ENCODE measurements around the gene NFAT5.
A peak's percentile ranks its signal among the peaks of the same experiment; 100 is the strongest.
"Not testable (repeated sequence)": the region's sequence is repeated elsewhere in the genome, so short reads cannot be mapped to it uniquely, and the experiment has no call there.

NFAT5 gene

DNA sequence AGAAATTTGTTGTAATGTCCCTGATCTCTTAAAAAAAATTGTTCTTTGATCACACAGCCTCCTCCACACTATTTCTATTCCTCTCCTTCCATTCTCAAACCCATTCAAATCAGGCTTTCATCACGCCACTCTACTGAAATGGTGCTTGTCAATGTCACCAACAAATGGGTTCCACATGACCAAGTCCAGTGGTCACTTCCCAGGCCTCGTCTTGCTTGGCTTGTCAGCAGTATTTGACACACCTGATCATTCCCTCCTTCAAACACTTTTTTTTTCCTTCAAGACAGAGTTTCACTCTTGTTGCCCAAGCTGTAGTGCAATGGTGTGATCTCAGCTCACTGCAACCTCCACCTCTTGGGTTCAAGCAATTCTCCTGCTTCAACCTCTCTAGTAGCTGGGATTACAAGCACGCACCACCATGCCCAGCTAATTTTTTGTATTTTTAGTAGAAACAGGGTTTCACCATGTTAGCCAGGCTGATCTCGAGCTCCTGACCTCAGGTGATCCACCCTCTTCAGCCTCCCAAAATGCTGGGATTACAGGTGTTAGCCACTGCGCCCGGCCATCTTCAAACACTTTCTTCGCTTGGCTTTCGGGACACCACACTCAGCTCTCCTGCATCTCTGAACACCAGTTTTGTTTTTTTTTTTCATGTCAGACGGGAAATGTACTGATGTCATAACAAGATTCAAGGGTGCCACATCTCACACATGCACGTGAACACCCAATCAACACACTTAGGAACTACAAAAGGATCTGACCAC lies 142.3 kb downstream of the NFAT5 start:
- no peak for DNase-seq (ENCODE audit: low spot score)

DNA sequence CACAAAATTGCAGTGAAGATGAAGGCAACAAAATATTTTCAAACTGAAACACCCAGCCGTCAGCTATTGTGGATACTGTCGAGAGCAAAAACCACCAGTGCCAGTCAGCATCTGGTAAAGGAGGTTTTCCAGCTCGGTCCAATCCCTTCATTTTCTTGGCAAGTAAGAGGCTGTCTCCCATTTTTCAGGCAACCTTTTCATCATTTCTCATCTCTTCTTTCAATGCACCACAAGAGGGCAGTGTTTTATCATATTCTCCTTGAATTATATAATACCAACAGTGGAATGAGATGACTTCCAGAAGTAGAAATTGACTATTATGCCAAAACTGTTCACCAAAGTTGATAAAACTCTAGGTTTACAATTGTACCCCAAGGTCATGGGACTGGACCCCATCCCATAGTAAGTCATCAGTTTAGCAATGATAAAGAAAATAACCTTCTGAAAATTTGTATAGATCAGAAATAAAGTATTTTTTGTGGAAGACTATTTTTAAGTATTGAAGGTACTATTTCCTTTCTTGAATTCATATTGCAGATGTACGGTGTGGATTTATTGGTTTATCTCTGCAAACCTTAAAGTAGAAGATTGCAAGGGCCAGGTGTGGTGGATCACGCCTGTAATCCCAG lies 143.8 kb downstream of the NFAT5 start:
- peak; percentile 79 for DNase-seq (ENCODE audit: low spot score)

DNA sequence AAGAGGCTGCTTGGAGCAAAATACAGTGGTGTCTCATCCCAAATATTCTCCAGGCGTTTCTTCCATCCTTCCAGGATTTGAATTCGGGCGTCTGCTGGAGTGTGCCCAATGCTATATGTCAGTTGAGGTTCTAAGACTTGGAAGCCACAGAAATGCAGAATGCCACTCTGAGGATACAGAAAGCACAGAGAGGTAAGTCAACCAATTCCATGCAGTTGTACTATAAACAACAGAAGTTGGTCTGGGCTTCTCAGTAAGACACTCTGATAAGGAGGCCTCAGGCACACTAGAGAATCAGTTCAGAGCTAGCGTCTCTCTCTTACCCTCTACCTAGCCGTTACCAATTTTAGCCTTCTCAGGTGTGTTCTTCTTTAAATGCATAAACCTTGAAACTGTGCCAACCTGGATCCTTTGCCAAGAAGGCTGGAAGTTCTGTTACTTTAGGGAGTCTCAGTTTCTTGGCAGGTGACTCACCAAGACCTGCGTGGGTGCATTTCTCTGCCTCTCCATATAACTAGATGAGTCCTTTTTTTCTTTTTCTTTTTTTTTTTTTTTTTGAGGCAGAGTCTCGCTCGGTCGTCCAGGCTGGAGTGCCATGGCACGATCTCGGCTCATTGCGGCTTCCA lies 145.5 kb downstream of the NFAT5 start:
- DNase-seq (ENCODE audit: low spot score): no peak

DNA sequence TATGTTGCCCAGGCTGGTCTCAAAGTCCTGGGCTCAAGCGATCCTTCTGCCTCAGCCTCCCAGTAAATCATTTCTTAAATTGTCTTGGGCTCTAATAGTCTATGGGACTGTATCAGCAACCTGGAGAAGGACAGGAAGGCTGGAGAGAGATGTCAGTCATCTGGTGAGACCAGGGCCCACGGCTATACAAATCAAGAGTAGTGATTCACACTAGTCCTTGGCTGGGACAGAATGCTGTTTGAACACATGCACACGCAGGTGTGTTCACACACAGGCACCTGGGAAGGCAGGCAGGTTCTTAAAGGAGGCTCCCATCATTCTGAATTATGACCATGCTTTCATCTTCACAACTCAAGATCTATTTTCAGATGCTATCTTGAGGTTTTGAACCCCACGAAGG lies 146.5 kb downstream of the NFAT5 start:
- no peak for DNase-seq (ENCODE audit: low spot score)

DNA sequence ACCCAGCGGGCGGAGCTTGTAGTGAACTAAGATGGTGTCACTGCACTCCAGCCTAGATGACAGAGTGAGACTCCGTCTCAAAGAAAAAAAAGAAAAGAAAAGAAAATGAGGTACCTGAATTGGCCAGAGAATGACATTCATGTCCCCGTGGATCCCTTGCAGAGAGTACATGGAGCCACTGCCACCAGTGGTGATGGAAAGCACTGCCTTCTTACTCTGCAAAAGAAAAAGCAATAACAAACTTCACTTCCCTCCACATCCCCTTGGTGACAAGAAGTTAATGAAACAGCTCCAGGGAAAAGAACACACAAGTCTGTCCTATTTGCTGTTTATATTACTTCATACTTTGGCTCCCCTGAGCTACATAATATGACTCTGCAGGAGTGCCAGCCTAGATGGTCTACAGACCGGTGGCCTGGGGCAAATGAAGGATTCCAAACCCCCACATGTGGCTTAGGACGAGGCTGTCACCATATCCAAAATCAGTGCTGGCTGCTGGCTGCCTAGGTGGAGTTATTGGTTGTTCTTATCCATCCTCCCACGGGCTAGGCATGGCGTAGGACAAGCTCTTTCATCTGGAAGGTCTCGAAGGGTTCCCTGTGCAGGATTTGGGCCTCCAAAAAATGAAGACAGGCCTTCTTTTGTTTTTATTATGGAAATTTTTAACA lies 147.3 kb downstream of the NFAT5 start:
- no peak for DNase-seq (ENCODE audit: low spot score)

DNA sequence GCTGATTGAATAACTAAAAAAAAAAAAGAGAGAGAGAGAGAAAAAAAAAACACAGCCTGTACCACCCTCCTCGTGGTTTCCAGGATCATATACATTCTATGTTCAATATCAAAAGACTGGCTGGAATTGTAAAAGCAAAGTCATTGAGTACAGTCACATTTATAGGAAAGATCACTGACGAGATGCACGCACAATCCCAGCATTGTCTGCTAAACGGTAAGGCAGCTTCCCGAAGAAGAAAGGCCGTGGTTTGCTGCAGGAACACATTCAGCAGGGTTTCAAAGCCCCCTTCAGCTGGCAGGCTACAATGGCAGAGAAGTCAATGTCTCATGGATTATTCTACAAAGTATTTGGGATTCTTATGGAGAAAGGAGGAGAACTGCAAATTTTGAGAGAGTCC lies 151.3 kb downstream of the NFAT5 start:
- DNase-seq (ENCODE audit: low spot score): no peak

DNA sequence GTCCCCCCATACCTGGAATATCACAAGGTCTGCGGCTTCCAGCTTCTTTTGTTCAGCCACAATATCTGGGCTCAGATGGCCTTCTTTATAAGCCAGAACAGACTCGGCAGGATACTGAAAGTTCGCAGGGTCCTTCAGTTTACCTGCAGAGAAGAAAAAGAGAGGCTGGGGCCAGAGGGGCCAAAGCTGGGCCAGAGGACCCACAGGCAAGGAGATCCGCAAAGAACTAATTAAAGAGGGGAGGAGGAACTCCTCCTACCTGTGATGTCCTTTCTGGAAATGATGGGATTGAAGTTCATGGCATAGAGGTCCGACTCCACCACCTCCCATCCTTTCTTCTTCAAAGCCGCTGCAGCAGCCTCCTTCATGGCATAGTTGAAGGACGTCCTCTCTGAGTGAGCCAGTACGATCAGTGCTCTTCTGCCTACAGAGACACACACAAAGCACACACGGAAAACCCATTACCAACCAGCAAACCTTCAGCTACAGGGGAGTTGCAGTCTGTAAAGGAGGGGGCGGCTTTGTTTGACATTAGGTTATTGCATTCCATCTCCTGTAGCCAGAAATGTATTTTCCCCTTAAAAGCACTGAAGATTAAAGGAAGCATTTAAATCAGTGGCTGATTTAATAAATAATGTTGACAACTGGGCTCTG lies 152.5 kb downstream of the NFAT5 start:
- no peak for DNase-seq (ENCODE audit: low spot score)

DNA sequence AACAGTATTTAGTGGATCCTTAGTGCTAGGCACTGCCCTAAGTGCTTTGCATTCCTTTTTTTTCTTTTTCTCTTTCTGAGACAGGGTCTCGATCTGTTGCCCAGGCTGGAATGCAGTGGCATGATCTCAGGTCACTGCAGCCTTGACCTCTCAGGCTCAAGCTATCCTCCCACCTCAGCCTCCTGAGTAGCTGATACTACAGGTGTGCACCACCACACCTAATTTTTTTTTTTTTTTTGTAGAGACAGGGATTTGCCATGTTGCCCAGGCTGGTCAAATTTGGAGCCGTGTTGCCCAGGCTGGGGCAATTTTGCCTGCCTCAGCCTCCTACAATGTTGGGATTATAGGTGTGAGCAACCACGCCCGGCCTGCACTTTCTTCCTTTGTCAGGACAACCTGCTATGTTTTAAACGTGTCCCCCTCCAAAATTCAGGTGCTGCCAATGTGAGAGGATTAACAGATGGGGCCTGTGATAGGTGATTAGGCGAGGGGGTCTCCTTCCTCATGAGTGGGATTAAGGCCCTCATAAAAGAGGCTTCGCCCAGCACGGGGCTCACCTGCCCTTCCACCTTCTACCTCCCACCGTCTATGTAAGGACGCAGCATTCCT lies 155.2 kb downstream of the NFAT5 start:
- DNase-seq (ENCODE audit: low spot score): no peak

DNA sequence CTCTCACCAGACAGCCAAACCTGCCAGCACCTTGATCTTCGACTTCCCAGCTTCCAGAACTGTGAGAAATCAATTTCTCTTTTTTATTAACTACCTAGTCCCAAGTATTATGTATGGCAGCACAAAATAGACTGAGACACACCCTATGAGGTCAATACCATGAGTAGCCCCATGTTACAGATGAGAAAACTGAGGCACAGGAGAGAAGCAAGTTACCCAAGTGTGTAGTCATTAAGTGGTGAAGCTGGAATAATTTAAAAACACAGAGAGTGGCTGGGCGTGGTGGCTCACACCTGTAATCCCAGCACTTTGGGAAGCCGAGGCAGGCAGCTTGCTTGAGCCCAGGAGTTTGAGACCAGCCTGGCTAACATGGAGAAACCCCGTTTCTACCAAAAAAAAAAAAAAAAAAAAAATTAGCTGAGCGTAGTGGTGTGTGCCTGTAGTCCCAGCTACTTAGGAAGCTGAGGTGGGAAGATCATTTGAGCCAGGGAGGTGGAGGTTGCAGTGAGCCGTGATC lies 155.7 kb downstream of the NFAT5 start:
- no peak for DNase-seq (ENCODE audit: low spot score)

DNA sequence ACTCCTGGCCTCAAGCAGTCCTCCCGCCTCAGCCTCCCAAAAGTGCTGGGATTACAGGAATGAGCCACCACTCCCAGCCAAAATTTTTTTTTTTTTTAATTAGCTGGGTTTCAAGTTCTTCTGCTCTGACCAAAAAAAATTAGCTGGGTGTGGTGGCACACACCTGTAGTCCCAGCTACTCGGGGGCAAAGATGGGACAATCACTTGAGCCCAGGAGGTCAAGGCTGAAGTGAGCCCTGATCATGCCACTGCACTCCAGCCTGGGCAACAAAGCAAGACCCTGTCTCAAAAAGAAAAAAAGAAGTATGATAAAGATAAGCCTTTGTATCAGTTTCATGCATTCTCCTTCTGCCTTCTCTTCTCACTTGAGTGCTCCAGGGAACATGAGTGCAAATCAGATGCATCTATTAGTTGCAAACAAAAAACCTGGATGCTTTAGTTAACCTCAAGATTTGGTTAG lies 158.7 kb downstream of the NFAT5 start:
- no peak for DNase-seq (ENCODE audit: low spot score)

DNA sequence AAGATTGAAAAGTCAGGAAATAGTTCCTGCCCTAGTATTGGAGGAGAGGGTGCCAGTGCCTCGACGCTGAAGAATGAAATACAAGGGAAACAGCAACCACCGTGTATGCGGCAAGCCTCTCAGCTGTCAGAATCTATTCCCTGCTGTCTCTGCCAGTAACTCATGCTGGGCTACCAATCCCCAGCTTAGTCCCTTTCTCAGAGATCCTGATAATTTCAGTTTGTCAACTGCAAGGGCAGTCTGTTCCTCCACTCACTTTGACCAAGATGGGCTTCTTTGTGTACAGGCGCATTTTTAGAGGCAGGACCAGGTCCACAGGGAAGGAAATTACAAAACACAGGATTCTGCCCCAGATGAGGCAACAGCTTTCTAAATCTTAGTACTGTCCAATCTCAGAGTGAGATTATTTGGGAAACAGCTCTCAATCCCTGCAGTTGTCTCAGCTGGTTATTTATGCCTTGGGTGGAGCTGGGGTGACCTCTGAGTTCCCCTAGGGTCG lies 159.3 kb downstream of the NFAT5 start:
- DNase-seq (ENCODE audit: low spot score): no peak

DNA sequence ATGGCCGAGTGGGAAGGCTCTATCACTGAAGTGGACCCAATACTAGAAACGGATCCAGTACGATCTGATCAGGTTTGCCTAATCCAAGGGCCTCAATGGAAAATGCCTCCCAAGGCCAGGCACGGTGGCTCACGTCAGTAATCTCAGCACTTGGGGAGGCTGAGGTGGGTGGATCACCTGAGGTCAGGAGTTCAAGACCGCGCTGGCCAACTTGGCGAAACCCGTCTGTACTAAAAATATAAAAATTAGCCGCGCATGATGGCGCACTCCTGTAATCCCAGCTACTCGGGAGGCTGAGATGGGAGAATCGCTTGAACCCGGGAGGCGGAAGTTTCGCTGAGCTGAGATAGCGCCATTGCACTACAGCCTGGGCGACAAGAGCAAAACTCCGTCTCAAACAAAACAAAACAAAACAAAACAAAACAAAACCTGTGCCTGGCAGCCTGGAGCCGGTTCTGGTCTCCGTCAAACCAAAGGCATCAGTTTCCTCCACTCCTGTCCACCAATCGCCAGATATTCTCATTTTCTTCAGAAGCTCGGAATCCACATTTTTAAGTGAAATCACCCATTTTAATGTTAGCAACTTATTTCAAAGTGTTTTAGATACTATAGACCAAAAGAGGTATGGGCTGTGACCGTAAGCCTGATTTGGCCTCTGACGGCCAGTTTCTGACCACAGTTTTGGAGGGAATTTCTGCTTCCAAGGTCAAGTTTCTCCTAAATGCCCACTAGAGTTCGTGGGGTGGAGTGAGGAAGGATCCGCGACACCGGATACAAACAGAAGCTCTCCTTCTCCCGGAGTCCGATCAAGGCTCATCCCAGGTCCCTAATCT lies 159.9 kb downstream of the NFAT5 start:
- no peak for DNase-seq (ENCODE audit: low spot score)

DNA sequence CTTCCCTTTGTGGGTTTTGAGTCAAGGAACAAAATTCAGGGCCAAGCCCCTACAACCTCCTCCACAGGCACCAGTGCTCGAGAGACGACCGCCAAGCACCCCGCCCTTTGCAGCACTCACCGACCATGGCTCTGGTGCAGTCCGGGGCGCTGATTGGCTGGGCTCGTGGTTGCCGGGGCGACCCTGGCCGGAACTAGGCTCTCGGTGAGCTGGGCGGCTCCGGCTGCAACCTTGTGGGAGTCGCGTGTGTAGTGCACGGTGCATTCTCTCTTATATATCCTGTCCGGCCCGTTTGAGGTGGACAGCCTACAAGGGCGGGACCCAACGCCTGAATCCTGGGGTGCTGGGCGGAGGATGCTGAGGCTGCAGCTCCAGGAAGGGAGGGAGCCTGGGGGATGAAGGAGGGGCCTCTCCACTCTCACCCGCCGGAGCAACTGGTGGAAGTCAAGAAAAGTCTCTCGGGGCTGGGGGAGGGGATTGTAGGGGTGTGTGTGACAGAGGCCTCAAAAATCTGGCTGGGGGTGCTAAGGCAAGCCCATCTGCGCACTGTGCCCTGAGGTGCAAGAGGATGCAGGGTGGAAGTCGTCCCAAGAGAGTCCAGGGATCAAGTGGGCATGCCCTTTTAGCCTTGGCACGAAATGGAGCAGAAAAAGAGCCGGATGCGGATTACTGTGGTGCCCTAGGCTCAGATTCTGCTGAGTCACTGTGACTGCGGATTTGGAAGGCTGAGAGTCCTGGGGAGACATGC lies 160.7 kb downstream of the NFAT5 start, which contains the start of gene NQO1:
TSS of gene NQO1 (minus strand) at position 248 of the 748 bp plus-strand sequence. CDS start at position 127, 121 bp downstream.
- DNase-seq (ENCODE audit: low spot score): peak; percentile 80

DNA sequence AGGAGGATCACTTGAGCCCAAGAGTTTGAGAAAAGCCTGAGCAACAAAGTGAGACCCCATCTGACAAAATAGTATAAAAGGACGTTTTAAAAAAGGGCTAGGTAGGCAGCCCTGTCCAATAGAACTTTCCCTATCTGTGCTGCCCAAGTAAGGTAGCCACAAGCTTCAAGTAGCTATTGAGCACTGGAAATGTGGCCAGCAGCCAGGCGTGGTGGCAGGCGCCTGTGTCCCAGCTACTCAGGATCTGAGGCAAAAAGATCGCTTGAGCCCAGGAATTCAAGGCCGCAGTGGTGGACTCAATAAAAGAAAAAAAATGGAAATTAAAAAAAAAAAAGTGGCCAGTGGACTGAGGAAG lies 162.1 kb downstream of the NFAT5 start:
- no peak for DNase-seq (ENCODE audit: low spot score)

DNA sequence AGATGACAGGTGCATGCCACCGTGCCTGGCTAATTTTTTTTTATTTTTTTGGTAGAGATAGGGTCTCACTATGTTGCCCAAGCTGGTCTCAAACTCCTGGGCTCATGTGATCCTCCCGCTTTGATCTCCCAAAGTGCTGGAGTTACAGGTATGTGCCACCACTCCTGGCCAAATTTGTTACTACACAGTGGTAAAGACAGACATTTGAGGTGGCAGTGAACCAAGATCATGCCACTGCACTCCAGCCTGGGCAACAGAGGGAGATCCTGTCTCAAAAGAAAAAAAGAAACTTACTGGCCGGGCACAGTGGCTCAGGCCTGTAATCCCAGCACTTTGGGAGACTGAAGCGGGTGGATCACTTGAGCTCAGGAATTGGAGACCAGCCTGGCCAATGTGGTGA lies 163.3 kb downstream of the NFAT5 start:
- DNase-seq (ENCODE audit: low spot score): not testable (repeated sequence)

DNA sequence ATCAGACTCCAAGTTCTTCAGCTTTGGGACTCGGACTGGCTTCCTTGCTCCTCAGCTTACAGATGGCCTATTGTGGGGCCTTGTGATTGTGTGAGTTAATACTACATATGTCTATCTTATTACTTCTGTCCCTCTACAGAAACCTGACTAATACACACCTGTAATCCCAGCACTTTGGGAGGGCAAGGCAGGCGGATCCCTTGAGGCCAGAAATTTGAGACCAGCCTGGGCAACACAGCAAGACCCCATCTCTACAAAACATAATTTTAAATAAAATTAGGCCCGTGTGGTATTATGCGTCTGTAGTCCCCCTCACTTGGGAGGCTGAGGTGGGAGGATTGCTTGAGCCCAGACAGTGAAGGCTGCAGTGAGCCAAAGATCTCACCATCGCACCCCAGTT lies 165.5 kb downstream of the NFAT5 start:
- not testable (repeated sequence) for DNase-seq (ENCODE audit: low spot score)

DNA sequence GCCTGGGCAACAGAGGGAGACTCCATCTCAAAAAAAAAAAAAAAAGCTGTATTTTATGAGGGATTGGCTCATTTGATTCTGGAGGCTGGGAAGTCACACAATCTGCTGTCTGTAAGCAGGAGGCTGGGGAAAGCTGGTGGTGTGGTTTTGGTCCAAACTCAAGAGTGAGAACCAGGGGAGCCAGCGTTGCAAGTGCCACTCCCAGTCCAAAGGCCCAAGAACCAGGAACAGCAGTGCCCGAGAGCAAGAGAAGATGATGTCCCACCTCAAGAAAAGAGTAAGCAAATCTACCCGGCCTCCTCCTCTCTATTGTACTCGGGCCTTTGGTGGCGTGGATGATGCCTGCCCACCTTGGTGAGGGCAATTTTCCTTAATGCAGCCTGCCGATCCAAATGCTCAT lies 166.3 kb downstream of the NFAT5 start:
- DNase-seq (ENCODE audit: low spot score): no peak

DNA sequence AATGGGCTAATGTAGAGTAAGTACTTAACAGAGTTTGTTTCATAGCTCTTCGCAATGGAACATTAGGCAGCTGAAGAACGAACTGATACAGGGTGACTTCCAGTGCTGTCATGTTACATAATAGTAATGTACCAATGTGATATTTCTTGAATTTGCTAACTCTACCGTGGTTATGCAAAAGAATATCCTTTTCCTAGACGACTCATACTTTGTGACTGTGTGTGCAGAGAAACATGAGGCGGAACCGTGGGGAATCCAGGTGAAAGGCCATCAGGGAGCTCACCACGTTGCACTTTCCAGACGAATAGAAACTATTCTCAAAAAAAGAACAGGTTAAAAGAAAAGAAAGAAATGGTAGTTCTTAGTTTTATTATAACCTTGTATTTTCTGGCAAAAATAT lies 175.8 kb downstream of the NFAT5 start:
- DNase-seq (ENCODE audit: low spot score): no peak

Measured in hematopoietic multipotent progenitor cell treated with erythropoietin and hydrocortisone succinate and interleukin-3 and kit ligand, for 17 days (in vitro differentiated cells).